SK-N-SH treated with all-trans-retinoic acid at 6 μM for 48 hours (cell line): ENCODE results near the gene SH3BGRL.

ENCODE experiments used
- ATAC-seq: fragments of 200-7000 bp; cut with Tn5 transposase; 3 replicates; pipeline ENCODE4 v1.9.1; 2020; ENCODE audit warnings: mild to moderate bottlenecking, moderate library complexity
- ARNTL ChIP-seq: fragments of 450-650 bp; formaldehyde crosslinking; IDR thresholded peaks from 2 replicates; pipeline ENCODE4 v1.5.0; 2020; ENCODE audit warnings: low read depth, mild to moderate bottlenecking, moderate library complexity, borderline replicate concordance
- BACH2 ChIP-seq: fragments of 250-450 bp; sonication (Bioruptor Pico); IDR thresholded peaks from 2 replicates; pipeline ENCODE4 v1.9.0; 2021; ENCODE audit warnings: mild to moderate bottlenecking, borderline replicate concordance
- CSDC2 ChIP-seq: fragments of 250-450 bp; sonication (Bioruptor Pico); IDR thresholded peaks from 2 replicates; pipeline ENCODE4 v1.5.0; 2020; ENCODE audit warnings: mild to moderate bottlenecking, moderate library complexity
- ESRRG ChIP-seq: fragments of 250-450 bp; sonication (Bioruptor Pico); IDR thresholded peaks from 2 replicates; pipeline ENCODE4 v1.6.1; 2021; ENCODE audit warnings: mild to moderate bottlenecking
- GLIS3 ChIP-seq: fragments of 250-450 bp; sonication (Bioruptor Pico); IDR thresholded peaks from 2 replicates; pipeline ENCODE4 v1.5.0; 2020; ENCODE audit warnings: mild to moderate bottlenecking, moderate library complexity
- OSR1 ChIP-seq: fragments of 250-450 bp; sonication (Bioruptor Pico); IDR thresholded peaks from 2 replicates; pipeline ENCODE4 v1.8.0; 2022; ENCODE audit warnings: moderate library complexity, mild to moderate bottlenecking, inconsistent platforms
- PPARA ChIP-seq: fragments of 250-450 bp; sonication (Bioruptor Pico); IDR thresholded peaks from 2 replicates; pipeline ENCODE4 v1.5.0; 2020; ENCODE audit warnings: mild to moderate bottlenecking, borderline replicate concordance
- RARB ChIP-seq: fragments of 250-450 bp; sonication (Bioruptor Pico); IDR thresholded peaks from 2 replicates; pipeline ENCODE4 v1.8.0; 2021; ENCODE audit warnings: mild to moderate bottlenecking, moderate library complexity
- TCF4 ChIP-seq: fragments of 250-450 bp; sonication (Bioruptor Pico); IDR thresholded peaks from 2 replicates; pipeline ENCODE4 v1.8.0; 2021; ENCODE audit warnings: mild to moderate bottlenecking, moderate library complexity, borderline replicate concordance
- TOX ChIP-seq: fragments of 250-450 bp; sonication (Bioruptor Pico); IDR thresholded peaks from 2 replicates; pipeline ENCODE4 v1.8.0; 2021; ENCODE audit warnings: mild to moderate bottlenecking, moderate library complexity, borderline replicate concordance
- ZC3H10 ChIP-seq: fragments of 250-450 bp; sonication (Bioruptor Pico); IDR thresholded peaks from 2 replicates; pipeline ENCODE4 v1.5.1; 2021; ENCODE audit warnings: mild to moderate bottlenecking, moderate library complexity
- ZFP30 ChIP-seq: fragments of 450-650 bp; formaldehyde crosslinking; IDR thresholded peaks from 2 replicates; pipeline ENCODE4 v1.5.0; 2022; ENCODE audit warnings: mild to moderate bottlenecking, moderate library complexity
- ZNF70 ChIP-seq: fragments of 450-650 bp; formaldehyde crosslinking; IDR thresholded peaks from 2 replicates; pipeline ENCODE4 v1.5.0; 2020; ENCODE audit warnings: mild to moderate bottlenecking, moderate library complexity
- ZNF8 ChIP-seq: fragments of 450-650 bp; formaldehyde crosslinking; IDR thresholded peaks from 2 replicates; pipeline ENCODE4 v1.5.0; 2020; ENCODE audit warnings: mild to moderate bottlenecking, moderate library complexity
- TF ChIP-seq, protein P1 (sequence below): fragments of 250-450 bp; sonication (Bioruptor Pico); IDR thresholded peaks from 2 replicates; pipeline ENCODE4 v1.5.1; 2021; ENCODE audit warnings: mild to moderate bottlenecking, moderate library complexity
- TF ChIP-seq, protein P2 (sequence below): fragments of 250-450 bp; sonication (Bioruptor Pico); IDR thresholded peaks from 2 replicates; pipeline ENCODE4 v1.8.0; 2020; ENCODE audit warnings: mild to moderate bottlenecking, moderate library complexity, borderline replicate concordance
- TF ChIP-seq, protein P3 (sequence below): fragments of 250-450 bp; sonication (Bioruptor Pico); IDR thresholded peaks from 2 replicates; pipeline ENCODE4 v1.8.0; 2021; ENCODE audit warnings: low read depth, mild to moderate bottlenecking, moderate library complexity, borderline replicate concordance
- TF ChIP-seq, protein P4 (sequence below): fragments of 250-450 bp; sonication (Bioruptor Pico); IDR thresholded peaks from 2 replicates; pipeline ENCODE4 v1.5.1; 2020; ENCODE audit warnings: low read depth, mild to moderate bottlenecking, moderate library complexity
- TF ChIP-seq, protein P5 (sequence below): fragments of 250-450 bp; sonication (Bioruptor Pico); IDR thresholded peaks from 2 replicates; pipeline ENCODE4 v1.5.0; 2020; ENCODE audit warnings: mild to moderate bottlenecking, moderate library complexity

Gene SH3BGRL

DNA sequence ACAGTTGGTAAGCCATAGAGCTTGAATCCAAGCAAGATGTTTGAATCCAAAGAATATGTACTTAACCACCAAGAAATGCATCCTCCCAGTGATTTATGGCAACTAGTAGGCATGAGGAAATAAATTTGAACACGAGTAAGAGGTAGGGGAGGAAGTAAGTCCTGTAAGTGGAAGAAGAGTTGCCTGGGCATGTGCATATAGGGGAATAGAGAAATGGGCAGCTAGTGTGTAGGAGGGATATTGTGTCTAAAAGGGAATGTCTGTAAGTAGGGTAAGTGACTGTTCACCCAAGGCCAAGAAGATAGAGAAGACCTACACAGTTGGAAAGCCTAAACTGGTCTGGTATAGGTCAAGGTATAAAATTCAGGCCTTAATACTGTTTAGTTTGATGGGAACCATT lies 4.6 kb downstream of the SH3BGRL start (continued):
- TF ChIP-seq, protein P1, sequence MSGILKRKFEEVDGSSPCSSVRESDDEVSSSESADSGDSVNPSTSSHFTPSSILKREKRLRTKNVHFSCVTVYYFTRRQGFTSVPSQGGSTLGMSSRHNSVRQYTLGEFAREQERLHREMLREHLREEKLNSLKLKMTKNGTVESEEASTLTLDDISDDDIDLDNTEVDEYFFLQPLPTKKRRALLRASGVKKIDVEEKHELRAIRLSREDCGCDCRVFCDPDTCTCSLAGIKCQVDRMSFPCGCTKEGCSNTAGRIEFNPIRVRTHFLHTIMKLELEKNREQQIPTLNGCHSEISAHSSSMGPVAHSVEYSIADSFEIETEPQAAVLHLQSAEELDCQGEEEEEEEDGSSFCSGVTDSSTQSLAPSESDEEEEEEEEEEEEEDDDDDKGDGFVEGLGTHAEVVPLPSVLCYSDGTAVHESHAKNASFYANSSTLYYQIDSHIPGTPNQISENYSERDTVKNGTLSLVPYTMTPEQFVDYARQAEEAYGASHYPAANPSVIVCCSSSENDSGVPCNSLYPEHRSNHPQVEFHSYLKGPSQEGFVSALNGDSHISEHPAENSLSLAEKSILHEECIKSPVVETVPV = no peak
- no peak for TF ChIP-seq RARB (CRISPR knock-in tag)
- TF ChIP-seq OSR1 (CRISPR knock-in tag) = no peak
- no peak for TF ChIP-seq TCF4

DNA sequence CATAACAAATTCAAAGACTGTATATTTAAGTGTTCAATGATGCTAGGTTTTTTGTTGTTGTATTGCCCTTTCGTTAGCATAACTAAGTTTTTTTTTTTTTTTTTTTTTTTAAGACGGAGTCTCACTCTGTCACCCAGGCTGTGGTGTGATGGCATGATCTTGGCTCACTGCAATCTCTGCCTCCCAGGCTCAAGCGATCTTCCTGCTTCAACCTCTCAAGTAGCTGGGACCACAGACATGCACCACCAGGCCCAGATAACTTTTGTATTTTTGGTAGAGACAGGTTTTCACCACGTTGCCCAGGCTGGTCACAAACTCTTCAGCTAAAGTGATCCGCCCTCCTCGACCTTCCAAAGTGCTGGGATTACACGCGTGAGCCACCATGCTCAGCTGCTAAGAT lies 7.0 kb downstream of the SH3BGRL start:
- TF ChIP-seq CSDC2 = no peak
- TF ChIP-seq, protein P2, sequence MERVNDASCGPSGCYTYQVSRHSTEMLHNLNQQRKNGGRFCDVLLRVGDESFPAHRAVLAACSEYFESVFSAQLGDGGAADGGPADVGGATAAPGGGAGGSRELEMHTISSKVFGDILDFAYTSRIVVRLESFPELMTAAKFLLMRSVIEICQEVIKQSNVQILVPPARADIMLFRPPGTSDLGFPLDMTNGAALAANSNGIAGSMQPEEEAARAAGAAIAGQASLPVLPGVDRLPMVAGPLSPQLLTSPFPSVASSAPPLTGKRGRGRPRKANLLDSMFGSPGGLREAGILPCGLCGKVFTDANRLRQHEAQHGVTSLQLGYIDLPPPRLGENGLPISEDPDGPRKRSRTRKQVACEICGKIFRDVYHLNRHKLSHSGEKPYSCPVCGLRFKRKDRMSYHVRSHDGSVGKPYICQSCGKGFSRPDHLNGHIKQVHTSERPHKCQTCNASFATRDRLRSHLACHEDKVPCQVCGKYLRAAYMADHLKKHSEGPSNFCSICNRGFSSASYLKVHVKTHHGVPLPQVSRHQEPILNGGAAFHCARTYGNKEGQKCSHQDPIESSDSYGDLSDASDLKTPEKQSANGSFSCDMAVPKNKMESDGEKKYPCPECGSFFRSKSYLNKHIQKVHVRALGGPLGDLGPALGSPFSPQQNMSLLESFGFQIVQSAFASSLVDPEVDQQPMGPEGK (CRISPR knock-in tag) = no peak
- TF ChIP-seq GLIS3 (CRISPR knock-in tag) = no peak
- no peak for TF ChIP-seq PPARA (CRISPR knock-in tag)
- no peak for TF ChIP-seq ARNTL
- TF ChIP-seq, protein P3, sequence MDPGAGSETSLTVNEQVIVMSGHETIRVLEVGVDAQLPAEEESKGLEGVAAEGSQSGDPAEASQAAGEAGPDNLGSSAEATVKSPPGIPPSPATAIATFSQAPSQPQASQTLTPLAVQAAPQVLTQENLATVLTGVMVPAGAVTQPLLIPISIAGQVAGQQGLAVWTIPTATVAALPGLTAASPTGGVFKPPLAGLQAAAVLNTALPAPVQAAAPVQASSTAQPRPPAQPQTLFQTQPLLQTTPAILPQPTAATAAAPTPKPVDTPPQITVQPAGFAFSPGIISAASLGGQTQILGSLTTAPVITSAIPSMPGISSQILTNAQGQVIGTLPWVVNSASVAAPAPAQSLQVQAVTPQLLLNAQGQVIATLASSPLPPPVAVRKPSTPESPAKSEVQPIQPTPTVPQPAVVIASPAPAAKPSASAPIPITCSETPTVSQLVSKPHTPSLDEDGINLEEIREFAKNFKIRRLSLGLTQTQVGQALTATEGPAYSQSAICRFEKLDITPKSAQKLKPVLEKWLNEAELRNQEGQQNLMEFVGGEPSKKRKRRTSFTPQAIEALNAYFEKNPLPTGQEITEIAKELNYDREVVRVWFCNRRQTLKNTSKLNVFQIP (CRISPR knock-in tag) = no peak
- TF ChIP-seq, protein P4, sequence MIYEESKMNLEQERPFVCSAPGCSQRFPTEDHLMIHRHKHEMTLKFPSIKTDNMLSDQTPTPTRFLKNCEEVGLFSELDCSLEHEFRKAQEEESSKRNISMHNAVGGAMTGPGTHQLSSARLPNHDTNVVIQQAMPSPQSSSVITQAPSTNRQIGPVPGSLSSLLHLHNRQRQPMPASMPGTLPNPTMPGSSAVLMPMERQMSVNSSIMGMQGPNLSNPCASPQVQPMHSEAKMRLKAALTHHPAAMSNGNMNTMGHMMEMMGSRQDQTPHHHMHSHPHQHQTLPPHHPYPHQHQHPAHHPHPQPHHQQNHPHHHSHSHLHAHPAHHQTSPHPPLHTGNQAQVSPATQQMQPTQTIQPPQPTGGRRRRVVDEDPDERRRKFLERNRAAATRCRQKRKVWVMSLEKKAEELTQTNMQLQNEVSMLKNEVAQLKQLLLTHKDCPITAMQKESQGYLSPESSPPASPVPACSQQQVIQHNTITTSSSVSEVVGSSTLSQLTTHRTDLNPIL (CRISPR knock-in tag) = no peak
- no peak for TF ChIP-seq OSR1 (CRISPR knock-in tag)
- TF ChIP-seq, protein P1 = no peak
- no peak for TF ChIP-seq BACH2 (CRISPR knock-in tag)
- no peak for TF ChIP-seq RARB (CRISPR knock-in tag)
- no peak for TF ChIP-seq ZNF8
- no peak for TF ChIP-seq ZC3H10 (CRISPR knock-in tag)
- TF ChIP-seq, protein P5, sequence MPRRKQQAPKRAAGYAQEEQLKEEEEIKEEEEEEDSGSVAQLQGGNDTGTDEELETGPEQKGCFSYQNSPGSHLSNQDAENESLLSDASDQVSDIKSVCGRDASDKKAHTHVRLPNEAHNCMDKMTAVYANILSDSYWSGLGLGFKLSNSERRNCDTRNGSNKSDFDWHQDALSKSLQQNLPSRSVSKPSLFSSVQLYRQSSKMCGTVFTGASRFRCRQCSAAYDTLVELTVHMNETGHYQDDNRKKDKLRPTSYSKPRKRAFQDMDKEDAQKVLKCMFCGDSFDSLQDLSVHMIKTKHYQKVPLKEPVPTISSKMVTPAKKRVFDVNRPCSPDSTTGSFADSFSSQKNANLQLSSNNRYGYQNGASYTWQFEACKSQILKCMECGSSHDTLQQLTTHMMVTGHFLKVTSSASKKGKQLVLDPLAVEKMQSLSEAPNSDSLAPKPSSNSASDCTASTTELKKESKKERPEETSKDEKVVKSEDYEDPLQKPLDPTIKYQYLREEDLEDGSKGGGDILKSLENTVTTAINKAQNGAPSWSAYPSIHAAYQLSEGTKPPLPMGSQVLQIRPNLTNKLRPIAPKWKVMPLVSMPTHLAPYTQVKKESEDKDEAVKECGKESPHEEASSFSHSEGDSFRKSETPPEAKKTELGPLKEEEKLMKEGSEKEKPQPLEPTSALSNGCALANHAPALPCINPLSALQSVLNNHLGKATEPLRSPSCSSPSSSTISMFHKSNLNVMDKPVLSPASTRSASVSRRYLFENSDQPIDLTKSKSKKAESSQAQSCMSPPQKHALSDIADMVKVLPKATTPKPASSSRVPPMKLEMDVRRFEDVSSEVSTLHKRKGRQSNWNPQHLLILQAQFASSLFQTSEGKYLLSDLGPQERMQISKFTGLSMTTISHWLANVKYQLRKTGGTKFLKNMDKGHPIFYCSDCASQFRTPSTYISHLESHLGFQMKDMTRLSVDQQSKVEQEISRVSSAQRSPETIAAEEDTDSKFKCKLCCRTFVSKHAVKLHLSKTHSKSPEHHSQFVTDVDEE (CRISPR knock-in tag) = no peak
- TF ChIP-seq TCF4 = no peak
- TF ChIP-seq ESRRG (CRISPR knock-in tag) = no peak
- TF ChIP-seq ZNF70 (CRISPR knock-in tag) = no peak
- no peak for TF ChIP-seq TOX (CRISPR knock-in tag)
- no peak for ATAC-seq

DNA sequence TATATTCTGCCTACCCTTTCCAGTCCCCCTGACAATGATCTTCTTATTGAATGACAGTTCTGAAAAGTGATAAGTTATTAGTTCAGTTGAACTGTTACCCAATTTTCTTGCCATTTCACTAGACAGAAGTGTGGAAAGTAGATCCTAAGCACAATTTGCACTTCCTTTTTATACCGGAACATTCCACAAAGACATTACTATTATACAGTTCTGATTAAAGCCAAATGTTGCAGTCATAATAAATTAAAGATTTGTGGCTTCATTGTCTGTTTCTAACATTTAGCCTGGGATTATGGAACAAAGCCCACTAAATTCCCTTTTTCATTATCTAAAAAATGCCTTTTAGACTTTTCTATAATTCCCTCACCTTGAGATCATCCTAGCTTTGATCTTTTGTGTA lies 13.8 kb downstream of the SH3BGRL start:
- no peak for TF ChIP-seq ZC3H10 (CRISPR knock-in tag)
- TF ChIP-seq ZFP30 (CRISPR knock-in tag) = no peak
- peak; percentile 63; the same call in 2 of the 3 replicates for ATAC-seq
